Measurements from ENCODE around the gene CELSR1.

Gene CELSR1

DNA sequence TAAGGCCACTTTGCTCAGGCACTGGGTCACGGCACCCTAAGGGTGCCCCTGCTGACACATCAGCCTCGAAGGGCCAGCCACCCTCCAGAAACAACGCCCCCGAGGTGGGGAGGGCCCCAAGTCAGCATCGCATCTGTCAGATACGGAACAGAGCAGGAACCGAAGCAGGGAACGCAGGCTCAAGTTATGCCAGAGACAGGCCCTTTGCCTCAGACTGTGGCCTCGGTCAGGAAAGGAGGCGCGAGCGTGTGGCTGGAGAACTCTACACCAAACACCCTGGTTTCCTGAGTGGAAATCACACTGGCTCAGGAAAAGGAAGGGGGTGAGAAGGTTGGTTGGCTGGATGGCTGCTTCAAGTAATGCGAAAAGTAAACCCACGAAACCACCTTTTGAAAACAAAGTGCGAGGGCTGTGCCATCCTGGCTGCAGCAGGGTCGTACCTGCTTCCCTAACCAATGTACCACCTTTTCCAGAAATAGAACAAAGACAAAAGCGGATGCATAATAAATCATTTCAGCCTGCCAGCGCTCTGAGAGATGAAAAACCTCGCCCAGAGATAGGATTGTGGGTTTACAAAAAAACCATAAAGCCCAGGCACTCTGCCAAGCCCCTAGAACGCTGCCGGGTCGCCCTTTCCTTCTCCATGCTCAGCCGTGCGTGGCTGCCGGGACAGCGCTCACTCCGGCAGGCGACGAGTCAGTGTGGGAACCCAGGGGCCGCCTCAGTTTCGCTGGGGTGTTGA is 163.3 kb downstream of the CELSR1 start:
- no peak for DNase-seq

DNA sequence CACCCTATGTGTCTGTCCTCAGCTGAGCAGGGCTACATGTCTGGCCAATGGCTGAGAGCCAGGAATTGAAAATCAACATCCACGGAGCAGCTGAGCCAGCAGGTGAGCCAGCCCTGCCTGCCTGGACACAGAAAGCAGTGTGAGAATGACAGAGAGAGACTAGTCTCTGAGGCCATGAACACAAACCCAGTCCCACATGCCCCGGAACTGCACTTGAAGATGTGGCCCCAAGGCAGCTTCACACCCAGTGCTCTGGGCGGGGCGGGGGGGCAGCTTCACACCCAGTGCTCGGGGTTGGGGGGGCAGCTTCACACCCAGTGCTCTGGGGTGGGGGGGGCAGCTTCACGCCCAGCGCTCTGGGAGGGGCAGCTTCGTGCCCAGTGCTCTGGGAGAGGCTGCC is 164.3 kb downstream of the CELSR1 start:
- no peak for DNase-seq

DNA sequence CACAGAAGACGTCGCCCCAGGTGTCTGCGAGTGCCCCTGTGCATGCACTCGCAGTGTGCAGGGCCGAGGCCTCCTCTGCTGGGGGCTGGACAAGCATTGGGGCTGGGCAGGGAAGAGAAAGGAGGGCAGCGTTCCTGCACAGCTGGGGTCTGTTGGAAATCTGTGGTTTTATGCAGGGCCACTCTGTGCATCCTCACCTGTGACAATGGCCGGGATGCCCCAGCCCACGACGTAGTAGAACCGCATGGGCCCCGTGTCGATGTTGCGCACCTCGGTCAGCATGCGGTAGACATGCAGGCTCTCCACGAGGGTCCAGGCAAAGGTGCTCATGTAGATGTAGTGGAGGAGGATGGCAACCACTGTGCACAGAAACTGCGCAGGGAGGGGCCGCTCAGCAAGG is 164.7 kb downstream of the CELSR1 start:
- no peak for DNase-seq

DNA sequence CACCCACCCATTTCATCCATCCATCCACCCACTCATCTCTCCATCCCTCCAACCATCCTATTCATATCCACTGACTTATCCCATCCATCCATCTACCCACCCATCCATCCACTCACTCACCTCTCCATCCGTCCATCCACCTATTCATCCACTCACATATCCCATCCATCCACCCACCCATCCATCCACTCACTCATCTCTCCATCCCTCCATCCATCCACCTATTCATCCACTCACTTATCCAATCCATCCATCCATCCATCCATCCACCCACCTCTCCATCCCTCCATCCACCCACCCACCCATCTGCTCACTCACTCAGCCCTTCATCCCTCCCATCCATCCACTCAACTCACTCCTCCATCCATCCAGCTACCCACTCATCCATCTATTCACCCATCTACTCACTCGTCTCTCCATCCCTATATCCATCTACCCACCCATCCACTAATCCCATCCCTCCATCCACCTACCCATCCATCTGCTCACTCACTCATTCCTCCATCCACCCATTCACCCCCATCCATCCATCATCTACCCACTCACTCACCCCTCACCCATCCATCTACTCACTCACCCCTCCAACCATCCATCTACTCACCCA is 165.7 kb downstream of the CELSR1 start:
- DNase-seq, result no peak

DNA sequence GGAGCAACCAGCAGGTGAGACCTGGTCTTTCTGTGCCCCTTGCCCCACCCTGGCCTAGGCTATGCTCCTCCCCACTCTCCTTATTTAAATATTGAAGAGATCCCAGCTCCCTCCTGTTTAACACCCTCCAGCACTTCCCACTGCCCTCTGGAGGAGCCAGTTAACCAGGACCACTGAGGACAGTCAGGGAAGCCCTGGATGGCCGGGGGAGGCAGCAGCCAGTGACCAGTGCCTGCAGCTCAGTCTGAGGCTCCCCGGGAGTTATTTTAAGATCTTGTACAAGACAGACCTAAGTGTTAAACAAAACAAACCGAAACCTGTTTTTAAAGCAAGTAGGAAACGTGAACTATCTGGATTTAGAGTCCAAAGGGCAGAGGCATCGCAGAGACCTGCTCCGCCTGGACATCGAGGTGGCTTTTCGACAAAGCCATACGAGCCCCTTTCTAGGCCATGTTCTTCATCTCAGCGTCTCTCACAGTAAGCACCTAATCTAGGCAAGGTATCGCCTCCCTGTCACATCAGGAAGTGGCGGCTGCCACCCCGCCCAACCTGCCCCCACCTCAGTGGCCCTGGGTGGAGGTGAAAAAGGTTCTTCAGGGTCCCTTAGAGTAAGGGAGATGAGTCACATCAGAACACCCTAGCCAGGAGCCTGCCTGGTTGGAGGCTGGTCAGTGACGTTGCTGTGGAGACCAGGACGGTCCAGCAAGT is 166.7 kb downstream of the CELSR1 start:
- no peak for DNase-seq

DNA sequence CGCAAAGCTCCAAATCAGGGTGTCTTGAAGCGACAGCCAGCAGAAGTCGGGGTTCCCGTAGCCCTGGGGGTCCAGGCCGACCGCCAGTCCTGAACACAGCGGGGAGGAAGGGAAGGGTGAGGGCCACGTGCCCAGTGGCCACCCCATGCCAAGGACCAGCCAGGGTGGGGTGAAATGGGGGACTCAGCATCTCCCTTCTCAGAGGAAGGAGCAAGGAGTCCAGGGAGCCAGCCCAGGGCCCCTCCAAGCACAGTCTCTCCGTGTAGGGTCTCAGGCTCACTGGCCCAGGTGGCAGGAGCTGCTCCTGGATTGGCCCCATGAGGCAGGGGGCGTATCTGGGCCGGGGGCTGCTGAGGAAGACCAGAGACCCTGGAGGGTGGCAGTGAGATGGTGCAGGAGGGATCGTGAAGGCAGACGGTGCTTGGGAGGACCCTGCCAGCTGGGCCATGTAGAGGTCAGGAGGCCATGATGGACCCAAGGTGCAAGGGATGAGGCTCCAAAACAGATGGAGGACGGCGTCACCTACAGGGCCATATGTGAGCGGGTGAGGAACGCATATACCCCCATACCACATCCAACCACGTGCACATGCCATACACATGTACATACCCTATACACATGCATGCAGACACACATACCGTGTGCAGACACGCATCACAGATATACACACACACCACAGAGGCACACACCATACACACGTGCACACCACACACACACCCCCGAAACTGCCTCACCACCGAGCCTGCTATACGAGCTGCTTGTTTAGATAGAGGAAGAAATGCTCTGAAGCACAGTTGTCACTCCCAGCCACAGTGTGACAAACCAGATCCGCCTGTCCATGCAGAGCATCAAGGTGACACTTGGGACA is 167.5 kb downstream of the CELSR1 start:
- DNase-seq, result no peak

DNA sequence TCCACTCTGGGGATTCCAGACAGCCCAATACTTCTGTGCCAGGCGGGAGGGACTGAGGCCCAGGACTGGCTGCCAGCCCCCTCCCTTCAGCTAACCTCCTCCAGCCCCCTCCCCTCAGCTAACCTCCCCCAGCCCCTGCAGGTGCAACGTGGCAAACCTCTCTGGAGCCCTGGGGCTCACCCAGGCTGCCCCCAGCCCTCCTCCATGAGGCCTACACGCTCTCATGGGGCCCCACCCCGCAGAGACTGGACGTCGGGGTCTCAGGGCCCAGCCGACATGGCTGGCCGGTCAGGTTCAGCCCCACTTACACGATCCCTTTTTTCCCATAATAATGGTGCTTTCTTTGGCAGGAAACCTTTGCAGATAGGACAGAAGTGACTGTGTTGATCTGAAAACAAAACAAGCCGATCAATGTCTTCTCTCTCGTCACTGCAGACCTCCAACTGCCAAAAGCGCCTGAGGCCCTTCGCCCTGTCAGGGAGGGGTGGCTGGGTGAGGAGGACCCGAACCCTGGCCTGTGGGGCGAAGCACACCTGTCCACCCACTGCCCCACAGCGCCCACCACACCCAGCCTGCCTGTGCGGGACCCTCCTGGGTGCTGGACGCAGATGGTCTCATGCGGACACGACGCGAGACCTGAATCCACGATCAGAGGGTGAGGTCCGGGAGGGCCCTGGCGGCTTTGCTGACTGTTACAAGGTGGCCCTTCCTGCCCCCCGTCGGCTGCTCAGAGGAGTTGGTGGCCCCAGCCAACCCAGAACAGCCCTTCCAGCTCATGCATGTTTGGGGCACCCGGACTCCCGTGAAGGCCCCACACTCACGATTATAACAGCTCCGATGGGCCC is 168.3 kb downstream of the CELSR1 start:
- no peak for DNase-seq

DNA sequence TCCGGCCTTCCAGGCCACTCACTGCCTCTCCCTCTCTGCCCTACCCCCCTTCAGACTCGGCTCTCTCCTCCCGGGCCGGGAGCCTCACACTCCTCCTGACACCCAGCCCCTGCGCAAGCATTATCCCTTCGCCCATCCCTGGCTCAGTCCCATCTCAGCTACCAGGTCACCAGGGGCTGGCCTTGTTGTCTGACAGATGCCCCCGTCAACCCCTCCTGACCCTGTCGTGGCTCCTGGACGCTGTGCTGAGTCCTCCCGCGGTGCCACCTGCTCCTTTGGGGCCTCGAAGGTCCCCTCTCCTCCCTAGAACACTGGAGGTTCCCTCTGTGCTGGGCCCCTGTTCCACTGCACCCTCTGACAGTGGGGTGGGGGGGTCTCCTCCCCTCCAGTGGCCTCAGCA is 169.0 kb downstream of the CELSR1 start:
- no peak for DNase-seq

DNA sequence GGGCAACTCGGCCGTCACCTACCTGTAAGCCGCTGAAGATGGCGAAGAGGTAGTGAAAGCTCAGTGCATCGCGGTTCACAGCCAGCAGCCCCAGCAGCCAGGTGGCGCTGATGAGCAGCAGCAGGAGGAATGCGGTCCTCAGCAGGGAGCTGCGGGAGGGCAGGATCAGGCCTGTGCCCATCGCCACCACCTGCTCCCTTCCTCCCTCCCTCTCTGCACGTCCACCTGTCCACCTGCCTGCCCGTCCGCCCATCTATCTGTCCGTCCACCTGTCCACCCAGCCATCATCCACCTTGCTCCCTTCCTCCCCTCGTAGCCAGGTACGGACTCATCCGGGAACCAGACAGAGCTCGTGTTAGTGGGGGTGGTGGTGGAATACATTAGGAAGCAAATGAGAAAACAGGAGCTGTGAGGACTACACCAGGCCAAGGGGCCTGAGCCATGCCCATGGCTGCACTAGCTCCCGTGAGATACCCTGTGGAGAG is 169.7 kb downstream of the CELSR1 start:
- DNase-seq, result peak; percentile 34 to 55 (median 47)

DNA sequence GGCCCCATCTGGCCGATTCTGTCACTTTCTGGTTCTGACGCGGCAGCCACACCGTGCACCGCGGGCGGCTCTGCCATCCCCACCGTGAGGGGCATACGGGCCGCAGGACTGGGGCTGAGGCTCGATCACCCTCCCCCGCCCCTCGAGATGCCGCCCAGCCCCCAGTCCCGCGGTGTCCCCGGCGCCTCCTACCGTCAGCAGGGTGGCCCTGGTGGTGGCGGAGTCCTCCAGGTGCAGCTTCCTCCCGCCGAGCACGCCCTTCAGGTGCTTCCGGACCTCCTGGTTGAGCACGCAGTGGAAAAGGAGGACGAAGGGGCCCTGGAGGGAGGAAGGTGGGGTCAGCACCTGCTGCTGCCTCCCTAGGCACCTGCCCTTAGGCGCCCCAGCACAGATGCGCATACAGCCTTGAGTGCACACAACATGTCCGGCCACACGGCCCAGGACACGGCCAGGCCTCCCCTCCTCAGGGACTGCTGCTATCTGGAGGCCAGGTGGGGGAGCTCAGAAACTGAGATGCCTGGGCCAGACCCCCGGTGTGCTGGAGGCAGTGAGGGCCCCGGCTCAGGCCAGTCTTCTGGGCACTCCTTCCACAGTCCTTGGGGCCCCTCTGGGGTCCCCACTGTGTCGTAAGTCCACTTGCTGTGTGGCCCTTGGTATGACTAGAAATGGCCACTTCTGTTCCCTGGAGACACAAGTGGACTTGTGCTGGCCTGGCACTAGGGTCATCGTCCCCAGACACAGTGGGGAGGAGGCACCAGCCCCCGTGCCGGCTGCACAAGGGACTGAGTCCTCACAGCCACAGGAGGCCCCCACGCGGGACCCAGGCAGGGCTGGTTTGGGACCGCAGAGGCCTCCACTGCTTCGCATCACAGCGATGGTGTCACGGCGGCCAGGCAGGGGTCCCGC is 170.4 kb downstream of the CELSR1 start:
- DNase-seq, result no peak

DNA sequence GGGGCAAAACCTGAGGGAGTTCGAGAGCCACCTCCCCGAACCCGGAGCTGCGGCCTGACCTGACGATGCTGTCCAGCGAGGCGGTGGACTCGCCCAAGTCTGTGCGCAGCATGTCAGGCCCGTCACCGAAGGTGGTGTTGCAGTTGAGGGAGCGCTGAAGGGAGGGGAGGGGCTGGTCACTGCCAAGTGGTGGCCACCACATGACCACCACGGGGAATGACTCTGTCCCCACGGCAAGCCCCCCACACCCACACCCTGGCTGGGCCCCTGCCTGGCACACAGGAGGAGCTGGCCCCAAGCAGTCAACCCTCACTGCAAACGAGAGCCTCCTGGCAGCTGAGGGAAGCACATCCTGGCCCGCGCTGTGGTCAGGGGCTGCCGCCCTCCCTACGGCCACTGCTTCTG is 171.1 kb downstream of the CELSR1 start:
- DNase-seq, result no peak

DNA sequence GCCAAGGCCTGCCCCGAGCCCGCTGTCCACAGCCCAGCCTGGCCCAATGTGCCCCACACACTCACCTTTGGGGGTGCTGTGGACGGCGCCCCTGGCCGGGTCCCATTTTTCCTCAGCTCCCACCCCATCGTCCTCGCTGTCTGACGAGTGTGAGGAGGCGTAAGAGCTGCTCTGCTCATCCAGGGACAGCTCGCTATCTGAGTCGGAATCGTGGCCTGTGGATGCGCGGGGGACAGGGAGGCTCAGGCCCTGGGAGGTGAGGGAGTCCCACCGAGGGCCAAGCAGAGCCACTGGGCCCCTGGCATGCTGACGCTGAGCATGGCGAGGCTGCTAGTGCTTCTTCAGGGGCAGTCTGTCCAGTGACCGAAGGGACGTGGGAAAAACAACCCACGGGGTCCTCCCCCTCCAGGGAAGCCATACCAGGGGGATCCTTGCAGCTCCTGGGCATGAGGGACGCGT is 172.2 kb downstream of the CELSR1 start:
- no peak for DNase-seq

DNA sequence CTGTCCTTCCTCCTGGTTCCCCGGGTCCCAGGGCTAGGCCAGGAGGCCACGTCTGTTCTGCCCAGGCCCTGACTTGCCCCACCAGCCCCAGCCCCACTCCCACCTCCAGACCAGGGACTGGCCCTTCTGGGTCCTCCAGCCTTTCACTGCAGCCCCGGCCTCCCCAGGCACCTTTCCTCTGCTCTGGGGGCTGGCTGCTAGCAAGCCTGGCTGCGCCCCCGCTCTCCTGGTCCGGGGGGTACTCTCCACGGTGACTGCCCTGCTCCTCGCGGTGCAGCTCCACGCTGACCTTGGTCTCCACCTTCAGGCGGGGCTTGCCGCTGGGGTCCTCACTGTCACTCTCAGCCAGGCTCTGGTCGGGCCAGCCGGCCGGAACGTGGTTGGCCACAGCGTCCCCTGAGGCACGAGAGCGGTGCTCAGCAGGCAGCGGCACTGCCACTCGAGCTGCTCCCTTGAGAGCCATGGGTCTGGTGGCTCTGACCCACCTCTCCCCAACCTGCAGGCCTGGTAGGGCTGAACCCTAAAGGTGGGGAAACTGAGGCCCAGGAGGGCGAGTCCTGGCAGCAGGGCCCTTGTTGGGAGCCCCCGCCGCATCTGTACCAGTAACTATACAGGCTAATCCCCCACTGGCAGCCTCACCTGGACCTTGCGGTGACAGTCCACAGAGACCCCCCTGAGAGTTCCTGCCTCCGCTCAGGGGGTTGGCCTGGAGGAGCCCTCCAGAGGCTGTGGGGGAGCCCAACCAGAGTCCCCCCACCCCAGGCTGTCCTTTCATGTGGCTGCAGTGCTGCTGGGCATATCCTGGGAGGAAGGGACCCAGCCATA is 172.9 kb downstream of the CELSR1 start:
- DNase-seq, result no peak

DNA sequence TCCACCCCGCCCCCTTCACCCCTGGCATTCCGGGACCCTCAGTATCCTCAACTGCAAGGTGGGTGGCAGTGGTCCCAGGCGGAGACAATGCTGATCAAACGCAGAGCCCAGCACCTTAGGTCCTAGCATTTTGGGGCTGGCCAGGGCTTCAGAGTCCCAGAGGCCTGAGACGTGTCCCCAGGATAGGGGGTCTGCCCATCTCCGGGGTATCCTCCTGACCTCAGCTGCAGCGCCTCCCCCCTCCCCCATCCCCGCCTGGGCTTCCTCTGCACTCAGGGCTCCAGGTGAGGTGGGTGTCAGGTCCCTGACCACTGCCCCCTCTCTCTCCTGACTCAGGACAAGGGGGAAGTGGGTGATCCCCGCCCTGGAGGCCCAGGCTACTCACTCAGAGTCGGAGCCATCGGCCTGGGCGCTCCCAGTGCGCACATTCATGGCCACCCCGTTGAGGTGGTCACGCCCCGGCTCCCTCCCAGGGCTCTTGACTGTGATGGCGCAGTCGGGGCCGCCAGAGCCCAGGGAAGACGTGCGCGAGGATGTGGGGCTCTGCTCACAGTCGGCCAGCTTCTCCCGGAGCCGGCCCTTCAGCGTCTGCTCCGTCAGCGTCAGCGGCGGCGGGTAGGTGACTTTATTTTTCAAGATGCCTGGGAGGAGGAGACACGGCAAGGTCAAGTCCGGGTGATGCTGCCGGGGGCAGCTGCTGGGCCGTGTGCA is 173.7 kb downstream of the CELSR1 start:
- DNase-seq, result no peak

DNA sequence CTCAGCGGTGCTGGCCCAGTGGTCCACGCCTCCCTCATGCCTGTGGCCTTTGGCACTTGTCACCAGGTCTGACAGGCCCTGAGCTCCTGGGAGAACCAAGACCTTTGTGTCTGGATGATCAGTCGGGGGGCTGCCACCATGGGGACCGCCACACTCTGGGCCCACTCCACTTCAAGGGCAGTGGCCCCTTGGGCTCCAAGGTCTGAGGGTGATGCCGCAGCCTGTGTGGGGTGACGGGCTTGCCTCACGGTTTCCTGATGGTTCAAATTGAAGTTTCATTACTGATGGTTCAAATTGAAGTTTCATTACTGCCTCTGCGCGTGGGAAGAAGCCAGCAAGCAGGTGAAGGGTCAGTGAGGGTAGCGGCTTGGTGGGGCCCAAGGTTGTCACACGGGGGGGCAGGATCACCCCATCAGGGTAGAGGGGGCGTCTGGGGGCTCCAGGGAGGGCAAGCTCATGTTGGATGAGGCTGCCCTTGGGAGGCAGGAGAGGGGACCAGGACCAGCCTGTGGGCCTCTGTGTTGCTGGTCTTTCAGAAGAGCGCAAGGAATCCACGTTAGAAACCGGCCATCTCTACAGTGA is 174.4 kb downstream of the CELSR1 start:
- DNase-seq, result no peak

DNA sequence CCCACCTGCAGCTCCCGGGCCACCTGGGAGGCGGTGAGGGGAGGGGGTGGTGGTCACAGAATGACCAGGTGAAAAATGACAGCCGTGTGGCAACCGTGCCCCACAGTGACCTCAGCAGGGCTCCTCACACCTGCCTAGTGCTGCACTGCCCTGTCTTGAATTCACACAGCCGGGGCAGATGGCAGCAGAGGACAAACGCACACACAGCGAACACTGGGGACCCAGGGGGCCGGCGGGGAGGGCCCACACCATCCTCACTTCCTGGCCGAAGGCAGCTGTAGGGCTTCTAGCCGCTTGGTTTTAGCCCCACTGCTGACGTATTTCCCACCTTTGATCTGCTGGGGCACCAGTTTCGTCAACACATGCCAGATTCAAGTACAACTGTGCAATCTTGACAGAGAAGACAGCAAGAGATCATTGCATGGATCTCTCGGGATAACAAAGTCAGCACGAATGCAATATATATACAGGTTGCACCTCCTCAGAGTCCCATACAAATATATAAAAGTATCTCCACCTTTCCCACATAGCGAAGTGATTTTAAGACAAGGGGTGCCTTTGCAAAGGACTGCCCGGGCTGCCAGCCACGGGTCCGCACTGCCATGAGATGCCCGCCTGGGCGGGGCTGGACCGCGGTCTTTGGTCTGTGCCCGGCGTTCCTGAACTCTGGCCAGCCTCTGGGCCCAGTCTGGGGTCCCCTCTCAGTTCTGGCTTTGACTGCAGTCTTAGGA is 175.1 kb downstream of the CELSR1 start:
- DNase-seq, result no peak

DNA sequence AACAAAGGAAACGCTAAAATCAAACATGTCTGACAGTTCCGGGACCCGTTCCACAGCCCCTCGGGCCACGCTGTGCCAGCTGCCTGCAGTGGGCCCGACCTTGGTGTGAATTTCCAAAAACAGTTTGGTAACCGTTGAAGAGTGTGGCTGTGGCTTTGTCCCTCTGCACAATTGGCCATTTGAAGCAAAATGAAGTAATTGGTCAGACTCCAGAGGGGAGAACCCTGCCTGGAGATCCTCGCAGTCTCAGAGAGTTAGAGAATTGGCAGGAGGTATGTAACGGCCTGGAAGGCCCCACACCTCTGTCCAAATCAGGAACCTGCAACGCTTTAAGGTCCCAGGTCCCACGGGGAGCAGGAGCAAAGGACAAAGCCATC is 175.6 kb downstream of the CELSR1 start:
- no peak for DNase-seq

DNA sequence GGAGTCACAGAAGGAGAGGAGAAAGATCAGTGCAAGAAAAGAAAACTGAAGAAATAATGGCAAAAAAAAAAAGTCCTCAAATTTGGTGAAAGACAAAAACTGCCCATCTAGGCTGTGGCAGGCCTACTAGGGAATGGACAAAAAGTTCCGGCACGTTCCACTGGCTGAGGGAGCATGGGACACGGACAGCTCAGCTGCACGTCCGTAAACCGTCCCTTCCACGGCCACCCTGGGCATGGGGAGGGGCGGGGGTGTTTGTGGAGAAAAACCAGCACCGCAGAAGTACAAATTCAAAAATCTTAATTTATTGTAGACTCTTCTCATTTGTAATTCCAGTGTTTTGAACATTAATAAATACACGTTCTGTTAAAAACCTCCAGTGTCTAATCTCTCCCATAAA is 176.5 kb downstream of the CELSR1 start:
- DNase-seq, result no peak
